Measurements from ENCODE around the gene BMF. TPM values are rescaled to one million over a fixed set of nuclear protein-coding genes. Genes with fewer than 3 reads are reported as not detected.
"Not testable (repeated sequence)": the region's sequence is repeated elsewhere in the genome, so short reads cannot be mapped to it uniquely, and the experiment has no call there.

BMF gene
- total RNA-seq, 1 donor from 2014 or later = 4.1 TPM

- no peak for DNase-seq (ENCODE audit: low read depth in 2 of 2)
Measured at GRCh38 chr15:40088929-40089755, 19.5 kb downstream of the BMF start.

- DNase-seq (ENCODE audit: low read depth in 2 of 2) = no peak
Measured at GRCh38 chr15:40087991-40088928, 20.4 kb downstream of the BMF start.

GRCh38 chr15:40087068-40087810 lies 21.4 kb downstream of the BMF start:
- DNase-seq (ENCODE audit: low read depth in 2 of 2) = no peak

- no peak for DNase-seq (ENCODE audit: low read depth in 2 of 2)
Measured at GRCh38 chr15:40085266-40085665, 23.4 kb downstream of the BMF start.

- no peak for DNase-seq (ENCODE audit: low read depth in 2 of 2)
Measured at GRCh38 chr15:40084650-40085049, 24.0 kb downstream of the BMF start.

GRCh38 chr15:40082195-40082883 lies 26.3 kb downstream of the BMF start:
- no peak for DNase-seq (ENCODE audit: low read depth in 2 of 2)

GRCh38 chr15:40081691-40082194 lies 26.9 kb downstream of the BMF start:
- DNase-seq (ENCODE audit: low read depth in 2 of 2) = peak in 1 of 2 donors; percentile 89

- peak in 1 of 2 donors; percentile 58 for DNase-seq (ENCODE audit: low read depth in 2 of 2)
Measured at GRCh38 chr15:40080847-40081246, 27.8 kb downstream of the BMF start.

- DNase-seq (ENCODE audit: low read depth in 2 of 2) = no peak
Measured at GRCh38 chr15:40080104-40080503, 28.6 kb downstream of the BMF start.

GRCh38 chr15:40079456-40079855 lies 29.2 kb downstream of the BMF start:
- DNase-seq (ENCODE audit: low read depth in 2 of 2) = no peak

GRCh38 chr15:40075298-40076044 lies 33.2 kb downstream of the BMF start:
- peak in 1 of 2 donors; percentile 61 for DNase-seq (ENCODE audit: low read depth in 2 of 2)

- DNase-seq (ENCODE audit: low read depth in 2 of 2) = not testable (repeated sequence)
Measured at GRCh38 chr15:40074656-40075055, 34.0 kb downstream of the BMF start.

GRCh38 chr15:40073716-40074490 lies 34.8 kb downstream of the BMF start:
- DNase-seq (ENCODE audit: low read depth in 2 of 2) = not testable (repeated sequence)

- DNase-seq (ENCODE audit: low read depth in 2 of 2) = peak in 1 of 2 donors; percentile 72
Measured at GRCh38 chr15:40072216-40072990, 36.3 kb downstream of the BMF start.

GRCh38 chr15:40070608-40071218 lies 38.0 kb downstream of the BMF start:
- no peak for DNase-seq (ENCODE audit: low read depth in 2 of 2)

- DNase-seq (ENCODE audit: low read depth in 2 of 2) = no peak
Measured at GRCh38 chr15:40070166-40070557, 38.5 kb downstream of the BMF start.

- DNase-seq (ENCODE audit: low read depth in 2 of 2) = peak; percentile 36 to 91
Measured at GRCh38 chr15:40069178-40070165, 39.2 kb downstream of the BMF start.

All from dermis microvascular lymphatic vessel endothelial cell (primary cell).